Effector CD8-positive, alpha-beta T cell (primary cell): Measurements from ENCODE around the gene MED27.

Source experiments
- DNase-seq: peaks from one replicate; lab custom pipeline; 2025; lab: John Stamatoyannopoulos, UW

MED27 gene

DNA sequence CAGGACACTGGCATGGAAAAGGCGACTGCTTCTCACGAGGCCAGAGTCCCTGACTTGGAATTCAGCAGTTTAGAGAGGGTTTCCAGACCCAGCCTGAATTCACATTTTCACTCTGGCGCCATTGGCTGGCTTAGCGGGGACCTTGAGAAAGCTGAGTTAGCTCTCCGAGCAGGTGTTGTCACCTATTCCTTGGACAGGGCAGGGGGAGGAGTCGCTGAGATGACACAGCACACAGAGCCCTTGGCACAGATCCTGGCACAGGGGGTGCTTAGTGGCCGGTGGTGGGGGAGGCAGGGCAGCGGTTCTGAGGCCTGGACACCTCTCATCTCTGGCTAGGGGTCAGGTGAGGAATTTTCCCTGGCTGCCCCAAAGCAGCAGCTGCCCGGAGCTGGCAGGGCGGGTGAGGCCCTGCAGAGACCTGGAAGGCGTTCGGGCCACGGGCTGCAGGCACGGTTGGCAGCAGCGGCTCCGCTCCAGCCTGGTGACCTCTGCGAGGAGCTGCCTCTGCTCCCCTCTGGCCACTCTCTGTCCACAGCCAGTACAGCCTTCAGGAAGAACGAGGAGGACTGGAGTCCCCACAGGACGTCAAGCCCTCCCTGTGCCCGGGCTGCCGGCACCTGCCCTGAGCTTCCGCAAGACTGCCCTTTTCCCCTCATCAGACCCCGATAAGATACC, 267.4 kb downstream of the MED27 start:
- no peak for DNase-seq

DNA sequence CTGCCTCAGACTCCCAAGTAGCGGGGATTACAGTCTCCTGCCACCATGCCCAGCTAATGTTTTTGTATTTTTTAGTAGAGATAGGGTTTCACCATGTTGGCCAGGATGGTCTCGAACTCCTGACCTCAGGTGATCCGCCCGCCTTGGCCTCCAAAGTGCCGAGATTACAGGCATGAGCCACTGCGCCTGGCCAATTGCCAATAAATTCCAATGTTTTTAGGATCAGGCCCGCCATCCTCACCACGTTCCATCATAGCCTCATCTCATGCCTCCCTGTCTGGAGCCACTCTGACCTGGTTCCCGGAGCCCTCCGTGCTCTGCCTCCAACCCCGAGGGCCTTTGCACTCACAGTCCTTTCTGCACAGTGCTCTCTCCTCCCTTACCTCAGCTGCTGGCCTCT, 268.3 kb downstream of the MED27 start:
- no peak for DNase-seq

DNA sequence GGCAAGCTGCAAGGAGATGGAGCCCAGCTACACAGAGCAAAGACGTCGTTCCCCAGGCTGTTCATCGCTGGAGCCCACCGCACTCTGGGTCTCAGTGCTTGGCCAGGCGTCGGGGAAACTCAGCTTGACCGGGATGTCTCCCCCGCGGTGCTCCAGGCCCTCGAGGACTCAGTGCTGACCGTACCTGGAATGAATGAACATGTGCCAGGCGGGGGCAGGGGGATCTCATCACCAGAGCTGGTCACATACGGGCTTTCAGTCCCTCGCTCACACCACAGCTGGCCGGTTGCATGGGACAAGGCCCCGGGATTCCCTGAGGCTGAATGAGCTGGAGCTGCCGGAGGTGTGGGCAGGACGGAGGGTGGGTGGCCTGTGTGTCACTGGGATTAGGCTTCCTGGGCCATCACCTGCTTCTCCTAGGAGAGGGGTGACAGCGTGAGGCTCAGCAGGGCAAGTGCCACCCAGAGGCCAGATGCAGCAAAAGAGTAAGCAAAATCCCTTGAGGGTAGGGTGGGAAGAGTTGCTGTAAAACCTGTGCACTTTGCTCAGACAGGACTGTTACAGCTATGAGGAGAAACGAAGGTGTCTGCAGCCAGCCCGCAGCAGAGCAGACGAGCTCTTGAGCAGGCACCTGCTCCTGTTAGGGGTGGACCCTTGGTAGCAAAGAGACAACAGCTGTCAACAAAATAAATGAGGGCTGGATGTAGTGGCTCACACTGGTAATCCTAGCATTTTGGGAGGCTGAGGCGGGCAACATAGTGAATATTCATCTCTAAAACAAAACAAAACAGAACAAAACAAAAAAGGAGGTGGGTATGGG, 269.1 kb downstream of the MED27 start:
- DNase-seq: no peak
